HEK293 (cell line): ENCODE data around the gene SLC48A1.
A peak's percentile ranks its signal among the peaks of the same experiment; 100 is the strongest.

Experiments used
- CTCF ChIA-PET: fragments of 350-600 bp; formaldehyde crosslinking; extraction: SDS; loops from one replicate; lab custom pipeline; 2021; ENCODE audit warnings: antibody characterized with exemption; lab: Yijun Ruan, JAX
- POLR2A ChIA-PET: fragments of 300-600 bp; formaldehyde crosslinking; extraction: SDS; loops from one replicate; lab custom pipeline; 2020; ENCODE audit warnings: antibody characterized with exemption, inconsistent platforms; lab: Yijun Ruan, JAX
- H3K27ac ChIP-seq: fragments of 200-500 bp; sonication (Bioruptor generic); 2 replicates; pipeline ENCODE4 v1.5.1; 2014; ENCODE audit warnings: low read depth, low read length, control low read depth, inconsistent platforms; ENCODE audit errors: extremely low read depth
- H3K36me3 ChIP-seq, 2 experiments: fragments of 200-500 bp in 1 of 2; sonication (Bioruptor generic) in 1 of 2; 1 replicate in 1 of 2; 2 replicates in 1 of 2; pipeline ENCODE4 v1.5.1; 2014 to 2017; ENCODE audit warnings: inconsistent platforms in 2 of 2, low read length in 2 of 2; ENCODE audit not compliant: control insufficient read depth in 2 of 2, insufficient read depth in 1 of 2
- H3K4me1 ChIP-seq: fragments of 200-500 bp; sonication (Bioruptor generic); 2 replicates; pipeline ENCODE4 v1.5.1; 2014; ENCODE audit warnings: mild to moderate bottlenecking, low read length, inconsistent platforms; ENCODE audit not compliant: control insufficient read depth, insufficient read depth
- H3K4me3 ChIP-seq: 2 replicates; pipeline ENCODE4 v1.5.1; 2011; ENCODE audit warnings: low read depth, mild to moderate bottlenecking, control low read depth, low read length, moderate library complexity
- H3K9me3 ChIP-seq: fragments of 200-500 bp; sonication (Bioruptor generic); 2 replicates; pipeline ENCODE4 v1.5.1; 2014; ENCODE audit warnings: low read depth, low read length, inconsistent platforms; ENCODE audit not compliant: control insufficient read depth, insufficient read depth
- BCL11B ChIP-seq: fragments of 450-650 bp; formaldehyde crosslinking; IDR thresholded peaks from 2 replicates; pipeline ENCODE4 v1.5.1; 2016; ENCODE audit warnings: low read depth, missing biosample characterization, missing genetic modification characterization
- HOXD13 ChIP-seq: sonication (generic); formaldehyde crosslinking; IDR thresholded peaks from 2 replicates; pipeline ENCODE4 v1.8.0; 2022; ENCODE audit warnings: missing genetic modification reagents, borderline replicate concordance
- PRDM1 ChIP-seq: fragments of 450-650 bp; formaldehyde crosslinking; IDR thresholded peaks from 2 replicates; pipeline ENCODE4; 2016; ENCODE audit warnings: missing biosample characterization, missing genetic modification characterization
- PRDM10 ChIP-seq: fragments of 450-650 bp; formaldehyde crosslinking; IDR thresholded peaks from 2 replicates; pipeline ENCODE4 v1.5.1; 2016; ENCODE audit warnings: missing biosample characterization, missing genetic modification characterization
- WT1 ChIP-seq: fragments of 450-650 bp; formaldehyde crosslinking; IDR thresholded peaks from 2 replicates; pipeline ENCODE4 v1.5.1; 2016; ENCODE audit warnings: missing biosample characterization, missing genetic modification characterization
- ZFHX2 ChIP-seq: fragments of 450-650 bp; formaldehyde crosslinking; conservative IDR thresholded peaks from 2 replicates; pipeline ENCODE4 v1.5.1; 2016; ENCODE audit warnings: missing biosample characterization, missing genetic modification characterization
- ZFP37 ChIP-seq: fragments of 450-650 bp; formaldehyde crosslinking; IDR thresholded peaks from 2 replicates; pipeline ENCODE4 v1.5.1; 2016; ENCODE audit warnings: missing biosample characterization, missing genetic modification characterization
- ZNF184 ChIP-seq: fragments of 450-650 bp; IDR thresholded peaks from 2 replicates; pipeline ENCODE4 v1.5.1; 2018; ENCODE audit warnings: missing biosample characterization, mild to moderate bottlenecking, missing genetic modification characterization
- ZNF211 ChIP-seq: fragments of 450-650 bp; formaldehyde crosslinking; IDR thresholded peaks from 2 replicates; pipeline ENCODE4 v1.5.1; 2016; ENCODE audit warnings: low read depth, missing biosample characterization, missing genetic modification characterization
- ZNF280C ChIP-seq: fragments of 450-650 bp; formaldehyde crosslinking; IDR thresholded peaks from 2 replicates; pipeline ENCODE4 v1.5.1; 2016; ENCODE audit warnings: missing biosample characterization, missing genetic modification characterization
- ZNF324 ChIP-seq: fragments of 450-650 bp; formaldehyde crosslinking; IDR thresholded peaks from 2 replicates; pipeline ENCODE4 v1.5.1; 2016; ENCODE audit warnings: missing biosample characterization, missing genetic modification characterization
- ZNF335 ChIP-seq: fragments of 450-650 bp; formaldehyde crosslinking; conservative IDR thresholded peaks from 2 replicates; pipeline ENCODE4 v1.5.1; 2016; ENCODE audit warnings: missing biosample characterization, missing genetic modification characterization
- ZNF366 ChIP-seq: fragments of 450-650 bp; formaldehyde crosslinking; conservative IDR thresholded peaks from 2 replicates; pipeline ENCODE4 v1.5.1; 2016; ENCODE audit warnings: missing biosample characterization, missing genetic modification characterization
- ZNF416 ChIP-seq: fragments of 450-650 bp; formaldehyde crosslinking; IDR thresholded peaks from 2 replicates; pipeline ENCODE4 v1.5.1; 2016; ENCODE audit warnings: missing biosample characterization, missing genetic modification characterization
- ZNF514 ChIP-seq: fragments of 450-650 bp; formaldehyde crosslinking; IDR thresholded peaks from 2 replicates; pipeline ENCODE4 v1.5.1; 2016; ENCODE audit warnings: missing biosample characterization, missing genetic modification characterization
- ZNF776 ChIP-seq: fragments of 450-650 bp; formaldehyde crosslinking; IDR thresholded peaks from 2 replicates; pipeline ENCODE4 v1.5.0; 2017; ENCODE audit warnings: missing biosample characterization, missing genetic modification characterization, borderline replicate concordance
- ZNF843 ChIP-seq: fragments of 450-650 bp; formaldehyde crosslinking; IDR thresholded peaks from 2 replicates; pipeline ENCODE4 v1.5.1; 2016; ENCODE audit warnings: missing biosample characterization, missing genetic modification characterization
- ZSCAN23 ChIP-seq: fragments of 450-650 bp; formaldehyde crosslinking; IDR thresholded peaks from 2 replicates; pipeline ENCODE4 v1.5.1; 2016; ENCODE audit warnings: missing biosample characterization, missing genetic modification characterization

The SLC48A1 gene

GRCh38 chr12:47822863-47823262 lies 49.8 kb downstream of the SLC48A1 start:
- POLR2A ChIA-PET: no interaction called here
- no peaks in the 10 kb centered on the region; the same call in 1 of the 2 replicates for H3K4me1 ChIP-seq

GRCh38 chr12:47823422-47824086 lies 50.5 kb downstream of the SLC48A1 start:
- Histone ChIP-seq H3K27ac (no peak overlapping the region), H3K4me1 (peaks cover 2% of the 10 kb centered on the region), H3K36me3 (no peaks in the 10 kb centered on the region), H3K9me3 (no peaks in the 10 kb centered on the region), H3K4me3 (no peak overlapping the region)
- POLR2A ChIA-PET: no interaction called here
- CTCF ChIA-PET: interaction anchor here (1.3 to 7.3 kb wide), 2 partner anchors 10 to 12 kb away, joined by 6 to 91 read pairs; no protein-coding TSS in a partner anchor
- TF ChIP-seq PRDM1: peak; percentile 90
- peak; percentile 99 for TF ChIP-seq ZNF366
- TF ChIP-seq ZNF843 (tag by site-specific recombination): no peak

More at GRCh38 chr12:47822863-47823262, 49.8 kb downstream of the SLC48A1 start:
- Histone ChIP-seq H3K9me3 (no peaks in the 10 kb centered on the region), H3K4me3 (no peak overlapping the region), H3K27ac (no peak overlapping the region), H3K36me3 (no peaks in the 10 kb centered on the region)
- CTCF ChIA-PET: interaction anchor here (0.6 to 7.3 kb wide), 6 partner anchors 9 to 105 kb away, joined by 3 to 91 read pairs (median 4); no protein-coding TSS in a partner anchor
- TF ChIP-seq ZNF184 (no peak), ZFHX2 (no peak), ZNF280C (tag by site-specific recombination) (no peak), ZNF324 (tag by site-specific recombination) (no peak), ZFP37 (tag by site-specific recombination) (no peak), ZSCAN23 (tag by site-specific recombination) (no peak), PRDM10 (tag by site-specific recombination) (no peak), BCL11B (tag by site-specific recombination) (no peak), ZNF335 (tag by site-specific recombination) (no peak), HOXD13 (CRISPR knock-in tag) (no peak), ZNF416 (tag by site-specific recombination) (no peak), ZNF211 (tag by site-specific recombination) (no peak), WT1 (tag by site-specific recombination) (no peak)

GRCh38 chr12:47824198-47824597 lies 51.2 kb downstream of the SLC48A1 start:
- TF ChIP-seq ZNF776 (no peak), ZNF514 (tag by site-specific recombination) (no peak)
- TF ChIP-seq, all 188 proteins: peak for 0
- ChIA-PET POLR2A (no interaction called here), CTCF (interaction anchor here (1.2 to 1.3 kb wide), 2 partner anchors 10 to 14 kb away, joined by 6 to 7 read pairs; no protein-coding TSS in a partner anchor)
- H3K36me3 ChIP-seq: no peaks in the 10 kb centered on the region
- no peaks in the 10 kb centered on the region for H3K9me3 ChIP-seq
- H3K4me1 ChIP-seq: peaks cover 3% of the 10 kb centered on the region
- no peak overlapping the region for H3K4me3 ChIP-seq
- H3K27ac ChIP-seq: no peak overlapping the region
